DMS53 treated with DMSO at 0.1 percent for 48 hours (cell line): ENCODE measurements around the gene MLNR.

Experiments
- DNase-seq: peaks from one replicate; lab custom pipeline; 2025; ENCODE audit not compliant: unreplicated experiment; lab: John Stamatoyannopoulos, UW

Gene MLNR

GRCh38 chr13:49220036-49220855 is at the start of gene MLNR:
Gene MLNR (plus strand): TSS chr13:49220338. CDS start chr13:49220338, 0 bp downstream.
- DNase-seq = no peak

DNA sequence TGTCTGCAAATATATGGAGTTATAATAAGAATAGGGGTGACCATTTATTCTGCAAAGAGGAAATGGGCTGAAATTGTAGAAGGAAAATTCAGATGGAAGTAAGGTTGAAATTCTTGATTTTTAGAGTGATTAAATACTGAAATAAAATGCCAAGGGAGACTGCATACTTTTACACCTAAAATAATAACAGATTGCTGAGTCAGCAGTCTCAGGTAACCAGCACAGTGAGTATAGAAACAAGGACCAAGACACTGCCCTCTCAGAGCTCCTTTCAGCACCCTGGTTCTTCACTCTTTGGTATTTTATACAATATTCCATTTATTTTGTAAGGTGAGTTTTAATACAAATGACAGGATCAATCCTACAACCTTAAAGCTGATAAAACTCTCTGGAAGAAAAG is 48.8 kb upstream of the MLNR start:
- no peak for DNase-seq

- no peak for DNase-seq
Measured at GRCh38 chr13:49183672-49184325, 36.3 kb upstream of the MLNR start.

- no peak for DNase-seq
Measured at GRCh38 chr13:49184621-49185020, 35.5 kb upstream of the MLNR start.

- DNase-seq = no peak
Measured at GRCh38 chr13:49185264-49185663, 34.9 kb upstream of the MLNR start.

GRCh38 chr13:49190901-49191300 is 29.2 kb upstream of the MLNR start:
- no peak for DNase-seq

GRCh38 chr13:49206641-49207040 is 13.5 kb upstream of the MLNR start:
- DNase-seq = no peak

GRCh38 chr13:49208619-49209018 is 11.5 kb upstream of the MLNR start:
- no peak for DNase-seq

DNA sequence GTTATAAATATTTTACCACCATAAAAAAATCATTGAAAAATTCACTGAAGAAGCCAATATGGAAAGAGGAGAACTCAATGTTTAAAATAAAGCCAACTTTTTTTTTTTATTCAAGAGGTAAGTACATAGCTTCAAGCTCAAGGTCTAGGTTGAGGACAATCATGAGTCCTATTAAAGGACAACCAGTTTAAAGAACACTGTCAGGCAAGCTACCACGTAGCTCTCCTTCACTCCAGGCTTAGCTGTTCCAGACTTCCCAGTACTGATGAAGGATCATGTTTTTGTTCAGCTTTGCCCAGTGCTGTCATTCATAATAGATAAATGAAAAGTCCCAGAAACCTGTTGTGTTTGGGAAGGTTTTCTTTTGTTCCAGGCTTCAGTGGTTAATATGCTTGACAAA is 10.0 kb upstream of the MLNR start:
- DNase-seq = no peak

GRCh38 chr13:49210669-49211068 is 9.5 kb upstream of the MLNR start:
- DNase-seq = no peak

DNA sequence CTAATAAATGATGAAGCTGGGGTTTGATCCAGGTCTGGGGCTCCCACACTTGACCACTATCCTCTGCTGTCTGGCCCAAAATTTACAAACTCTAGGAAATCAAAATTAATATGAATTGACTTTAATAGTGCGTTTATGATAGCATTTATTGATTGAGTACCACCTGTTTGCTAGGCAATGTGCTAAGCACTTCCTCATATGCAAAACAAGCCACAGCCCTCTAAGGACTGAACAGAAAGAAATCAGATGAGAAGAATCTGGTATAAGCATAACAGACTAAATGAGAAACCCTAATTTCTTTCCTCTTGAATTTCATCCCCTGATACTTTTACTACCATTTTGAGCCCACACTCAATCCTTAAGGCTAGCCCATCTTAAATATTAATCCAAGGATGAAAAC is 6.6 kb upstream of the MLNR start:
- DNase-seq = no peak

- DNase-seq = no peak
Measured at GRCh38 chr13:49213997-49214916, 5.9 kb upstream of the MLNR start.

- DNase-seq = peak; percentile 12
Measured at GRCh38 chr13:49214917-49215376, 5.2 kb upstream of the MLNR start.

DNA sequence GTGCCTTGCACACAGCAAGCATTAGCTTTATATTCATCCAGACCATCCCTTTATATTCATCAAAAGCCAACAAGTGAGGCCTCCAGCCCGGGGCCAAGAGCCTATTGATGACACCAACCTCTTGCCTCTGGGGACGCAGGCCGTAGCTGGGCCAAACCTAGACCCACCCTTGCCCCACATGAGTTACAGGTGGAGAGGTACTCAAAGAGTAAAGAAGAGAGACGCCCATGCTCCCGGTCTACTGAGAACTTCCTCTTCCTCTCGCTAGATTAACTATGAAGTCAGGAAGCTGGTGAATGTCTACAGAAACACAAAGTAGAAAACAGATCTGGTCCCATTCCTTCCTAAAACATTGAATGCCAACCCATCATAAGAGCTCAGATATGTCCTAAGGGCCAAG is 3.8 kb upstream of the MLNR start:
- no peak for DNase-seq

- DNase-seq = no peak
Measured at GRCh38 chr13:49217962-49218492, 2.1 kb upstream of the MLNR start.

DNA sequence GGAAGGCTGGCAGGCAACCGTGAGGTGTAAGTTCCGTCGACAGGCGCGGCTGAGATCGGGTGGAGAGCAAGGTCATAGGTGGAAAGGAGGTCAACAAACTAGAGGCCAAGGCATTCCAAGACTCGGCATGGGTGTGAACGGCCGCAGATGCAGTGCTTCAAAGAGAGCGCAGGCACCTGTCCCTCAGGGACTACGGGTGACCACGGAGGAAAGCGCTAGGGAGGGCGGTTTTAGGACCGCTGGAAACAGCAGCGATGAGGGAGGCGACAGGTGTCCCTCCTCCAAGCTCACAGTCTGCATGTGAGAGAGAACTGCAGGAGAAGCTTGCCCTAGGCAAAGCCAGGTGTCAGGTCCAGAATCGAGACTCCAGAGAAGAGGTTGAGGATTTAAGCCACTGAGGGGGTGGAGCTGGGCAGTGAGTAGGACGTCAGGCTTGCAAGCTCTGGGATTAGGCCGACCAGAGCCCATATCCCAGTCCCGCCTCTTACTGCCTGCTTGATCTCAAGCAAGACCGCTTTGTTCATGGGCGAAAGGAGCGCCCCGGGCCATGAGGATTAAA is 1.6 kb upstream of the MLNR start:
- peak; percentile 41 for DNase-seq

GRCh38 chr13:49219647-49220035 is 497 bp upstream of the MLNR start:
- peak; percentile 19 for DNase-seq

GRCh38 chr13:49220856-49221589 is 885 bp downstream of the MLNR start:
- DNase-seq = no peak

DNA sequence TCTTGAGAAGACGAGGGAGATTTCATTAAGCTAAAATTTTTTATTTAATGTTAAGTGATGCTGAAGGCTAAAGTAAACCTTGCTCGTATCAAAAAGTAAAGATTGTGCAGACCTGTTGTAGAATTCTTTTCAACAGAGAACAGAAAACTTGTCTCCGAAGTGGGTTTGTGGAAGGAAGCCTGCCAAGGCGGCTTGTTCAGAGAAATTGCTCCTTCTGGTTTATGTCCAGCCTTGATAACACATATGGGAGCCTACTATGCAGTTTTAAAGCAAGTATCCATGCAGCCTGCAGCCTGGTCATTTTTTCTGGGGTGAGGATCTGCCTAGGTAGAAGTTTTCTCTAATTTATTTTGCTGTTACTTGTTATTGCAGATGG is 1.4 kb downstream of the MLNR start:
- no peak for DNase-seq
